ENCODE measurements around the gene NUTF2.
A peak's percentile ranks its signal among the peaks of the same experiment; 100 is the strongest.

The NUTF2 gene

DNA sequence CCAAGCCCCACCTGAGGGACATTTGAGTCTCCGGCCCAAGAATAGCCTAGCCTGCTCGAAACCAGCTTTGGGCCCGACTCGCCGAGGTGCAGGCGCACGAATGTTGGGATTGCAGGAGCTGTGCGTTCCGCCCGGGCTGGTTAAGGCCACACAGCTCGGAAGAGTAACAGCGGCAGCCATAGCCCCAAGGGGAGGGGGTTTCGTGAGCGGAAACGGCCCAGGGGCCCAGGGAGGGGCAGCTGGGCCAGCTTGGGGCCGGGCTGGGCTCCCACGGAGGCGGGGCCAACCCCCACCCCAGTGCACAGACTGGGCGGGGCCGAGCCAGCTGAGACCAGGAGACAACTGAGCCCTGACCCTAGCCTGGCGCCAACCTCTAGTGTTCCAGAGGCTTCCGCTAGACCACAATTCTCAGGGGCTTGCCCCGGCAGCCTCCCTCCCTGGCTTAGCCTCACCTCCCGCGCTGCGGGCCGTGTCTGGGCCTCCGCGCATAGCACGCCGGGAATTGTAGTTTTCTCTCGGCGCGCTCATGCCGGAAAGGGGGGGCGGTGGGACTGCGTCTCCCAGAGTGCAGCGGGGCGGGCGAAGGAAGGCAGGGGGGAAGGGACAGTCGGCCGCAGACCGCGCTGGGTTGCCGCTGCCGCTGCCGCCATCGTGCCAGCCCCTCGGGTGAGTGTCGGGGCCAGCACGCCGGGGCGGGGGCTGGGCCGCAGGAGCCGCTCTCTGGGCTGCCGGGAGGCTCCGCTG is at the start of gene NUTF2 (continued):
- TF ChIP-seq, protein P1, sequence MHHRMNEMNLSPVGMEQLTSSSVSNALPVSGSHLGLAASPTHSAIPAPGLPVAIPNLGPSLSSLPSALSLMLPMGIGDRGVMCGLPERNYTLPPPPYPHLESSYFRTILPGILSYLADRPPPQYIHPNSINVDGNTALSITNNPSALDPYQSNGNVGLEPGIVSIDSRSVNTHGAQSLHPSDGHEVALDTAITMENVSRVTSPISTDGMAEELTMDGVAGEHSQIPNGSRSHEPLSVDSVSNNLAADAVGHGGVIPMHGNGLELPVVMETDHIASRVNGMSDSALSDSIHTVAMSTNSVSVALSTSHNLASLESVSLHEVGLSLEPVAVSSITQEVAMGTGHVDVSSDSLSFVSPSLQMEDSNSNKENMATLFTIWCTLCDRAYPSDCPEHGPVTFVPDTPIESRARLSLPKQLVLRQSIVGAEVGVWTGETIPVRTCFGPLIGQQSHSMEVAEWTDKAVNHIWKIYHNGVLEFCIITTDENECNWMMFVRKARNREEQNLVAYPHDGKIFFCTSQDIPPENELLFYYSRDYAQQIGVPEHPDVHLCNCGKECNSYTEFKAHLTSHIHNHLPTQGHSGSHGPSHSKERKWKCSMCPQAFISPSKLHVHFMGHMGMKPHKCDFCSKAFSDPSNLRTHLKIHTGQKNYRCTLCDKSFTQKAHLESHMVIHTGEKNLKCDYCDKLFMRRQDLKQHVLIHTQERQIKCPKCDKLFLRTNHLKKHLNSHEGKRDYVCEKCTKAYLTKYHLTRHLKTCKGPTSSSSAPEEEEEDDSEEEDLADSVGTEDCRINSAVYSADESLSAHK (tag by site-specific recombination; IDR thresholded peaks at IDR 0.05), result peak; percentile 56
- peak; percentile 95 for TF ChIP-seq ZBTB48 (tag by site-specific recombination; IDR thresholded peaks at IDR 0.05)
- 0 out of 2 replicates have a peak, but pooled peaks have one; percentile 23 for TF ChIP-seq ZNF501 (tag by site-specific recombination; IDR thresholded peaks at IDR 0.05)
- TF ChIP-seq ZSCAN16 (tag by site-specific recombination; IDR thresholded peaks at IDR 0.05), result 0 out of 2 replicates have a peak, but pooled peaks have one; percentile 10
- TF ChIP-seq ZNF600 (tag by site-specific recombination; IDR thresholded peaks at IDR 0.05), result no peak
- TF ChIP-seq ZNF324 (tag by site-specific recombination; IDR thresholded peaks at IDR 0.05), result 0 out of 2 replicates have a peak, but pooled peaks have one; percentile 26
- TF ChIP-seq, protein P2, sequence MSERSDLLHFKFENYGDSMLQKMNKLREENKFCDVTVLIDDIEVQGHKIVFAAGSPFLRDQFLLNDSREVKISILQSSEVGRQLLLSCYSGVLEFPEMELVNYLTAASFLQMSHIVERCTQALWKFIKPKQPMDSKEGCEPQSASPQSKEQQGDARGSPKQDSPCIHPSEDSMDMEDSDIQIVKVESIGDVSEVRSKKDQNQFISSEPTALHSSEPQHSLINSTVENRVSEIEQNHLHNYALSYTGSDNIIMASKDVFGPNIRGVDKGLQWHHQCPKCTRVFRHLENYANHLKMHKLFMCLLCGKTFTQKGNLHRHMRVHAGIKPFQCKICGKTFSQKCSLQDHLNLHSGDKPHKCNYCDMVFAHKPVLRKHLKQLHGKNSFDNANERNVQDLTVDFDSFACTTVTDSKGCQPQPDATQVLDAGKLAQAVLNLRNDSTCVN (tag by site-specific recombination; optimal IDR thresholded peaks at IDR 0.05), result peak; percentile 88
- TF ChIP-seq, protein P3, sequence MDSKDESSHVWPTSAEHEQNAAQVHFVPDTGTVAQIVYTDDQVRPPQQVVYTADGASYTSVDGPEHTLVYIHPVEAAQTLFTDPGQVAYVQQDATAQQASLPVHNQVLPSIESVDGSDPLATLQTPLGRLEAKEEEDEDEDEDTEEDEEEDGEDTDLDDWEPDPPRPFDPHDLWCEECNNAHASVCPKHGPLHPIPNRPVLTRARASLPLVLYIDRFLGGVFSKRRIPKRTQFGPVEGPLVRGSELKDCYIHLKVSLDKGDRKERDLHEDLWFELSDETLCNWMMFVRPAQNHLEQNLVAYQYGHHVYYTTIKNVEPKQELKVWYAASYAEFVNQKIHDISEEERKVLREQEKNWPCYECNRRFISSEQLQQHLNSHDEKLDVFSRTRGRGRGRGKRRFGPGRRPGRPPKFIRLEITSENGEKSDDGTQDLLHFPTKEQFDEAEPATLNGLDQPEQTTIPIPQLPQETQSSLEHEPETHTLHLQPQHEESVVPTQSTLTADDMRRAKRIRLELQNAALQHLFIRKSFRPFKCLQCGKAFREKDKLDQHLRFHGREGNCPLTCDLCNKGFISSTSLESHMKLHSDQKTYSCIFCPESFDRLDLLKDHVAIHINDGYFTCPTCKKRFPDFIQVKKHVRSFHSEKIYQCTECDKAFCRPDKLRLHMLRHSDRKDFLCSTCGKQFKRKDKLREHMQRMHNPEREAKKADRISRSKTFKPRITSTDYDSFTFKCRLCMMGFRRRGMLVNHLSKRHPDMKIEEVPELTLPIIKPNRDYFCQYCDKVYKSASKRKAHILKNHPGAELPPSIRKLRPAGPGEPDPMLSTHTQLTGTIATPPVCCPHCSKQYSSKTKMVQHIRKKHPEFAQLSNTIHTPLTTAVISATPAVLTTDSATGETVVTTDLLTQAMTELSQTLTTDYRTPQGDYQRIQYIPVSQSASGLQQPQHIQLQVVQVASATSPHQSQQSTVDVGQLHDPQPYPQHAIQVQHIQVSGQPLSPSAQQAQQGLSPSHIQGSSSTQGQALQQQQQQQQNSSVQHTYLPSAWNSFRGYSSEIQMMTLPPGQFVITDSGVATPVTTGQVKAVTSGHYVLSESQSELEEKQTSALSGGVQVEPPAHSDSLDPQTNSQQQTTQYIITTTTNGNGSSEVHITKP (tag by site-specific recombination; IDR thresholded peaks at IDR 0.05), result peak; percentile 96
- TF ChIP-seq GLIS1 (tag by site-specific recombination; IDR thresholded peaks at IDR 0.05), result peak; percentile 96
- peak; percentile 36; the same call in 1 of the 2 replicates for TF ChIP-seq ZNF768 (tag by site-specific recombination; IDR thresholded peaks at IDR 0.05)
- no peak for TF ChIP-seq ZNF404 (tag by site-specific recombination; IDR thresholded peaks at IDR 0.05)
- TF ChIP-seq, protein P4, sequence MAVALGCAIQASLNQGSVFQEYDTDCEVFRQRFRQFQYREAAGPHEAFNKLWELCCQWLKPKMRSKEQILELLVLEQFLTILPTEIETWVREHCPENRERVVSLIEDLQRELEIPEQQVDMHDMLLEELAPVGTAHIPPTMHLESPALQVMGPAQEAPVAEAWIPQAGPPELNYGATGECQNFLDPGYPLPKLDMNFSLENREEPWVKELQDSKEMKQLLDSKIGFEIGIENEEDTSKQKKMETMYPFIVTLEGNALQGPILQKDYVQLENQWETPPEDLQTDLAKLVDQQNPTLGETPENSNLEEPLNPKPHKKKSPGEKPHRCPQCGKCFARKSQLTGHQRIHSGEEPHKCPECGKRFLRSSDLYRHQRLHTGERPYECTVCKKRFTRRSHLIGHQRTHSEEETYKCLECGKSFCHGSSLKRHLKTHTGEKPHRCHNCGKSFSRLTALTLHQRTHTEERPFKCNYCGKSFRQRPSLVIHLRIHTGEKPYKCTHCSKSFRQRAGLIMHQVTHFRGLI (tag by site-specific recombination; IDR thresholded peaks at IDR 0.05), result peak; percentile 85
- TF ChIP-seq, protein P5, sequence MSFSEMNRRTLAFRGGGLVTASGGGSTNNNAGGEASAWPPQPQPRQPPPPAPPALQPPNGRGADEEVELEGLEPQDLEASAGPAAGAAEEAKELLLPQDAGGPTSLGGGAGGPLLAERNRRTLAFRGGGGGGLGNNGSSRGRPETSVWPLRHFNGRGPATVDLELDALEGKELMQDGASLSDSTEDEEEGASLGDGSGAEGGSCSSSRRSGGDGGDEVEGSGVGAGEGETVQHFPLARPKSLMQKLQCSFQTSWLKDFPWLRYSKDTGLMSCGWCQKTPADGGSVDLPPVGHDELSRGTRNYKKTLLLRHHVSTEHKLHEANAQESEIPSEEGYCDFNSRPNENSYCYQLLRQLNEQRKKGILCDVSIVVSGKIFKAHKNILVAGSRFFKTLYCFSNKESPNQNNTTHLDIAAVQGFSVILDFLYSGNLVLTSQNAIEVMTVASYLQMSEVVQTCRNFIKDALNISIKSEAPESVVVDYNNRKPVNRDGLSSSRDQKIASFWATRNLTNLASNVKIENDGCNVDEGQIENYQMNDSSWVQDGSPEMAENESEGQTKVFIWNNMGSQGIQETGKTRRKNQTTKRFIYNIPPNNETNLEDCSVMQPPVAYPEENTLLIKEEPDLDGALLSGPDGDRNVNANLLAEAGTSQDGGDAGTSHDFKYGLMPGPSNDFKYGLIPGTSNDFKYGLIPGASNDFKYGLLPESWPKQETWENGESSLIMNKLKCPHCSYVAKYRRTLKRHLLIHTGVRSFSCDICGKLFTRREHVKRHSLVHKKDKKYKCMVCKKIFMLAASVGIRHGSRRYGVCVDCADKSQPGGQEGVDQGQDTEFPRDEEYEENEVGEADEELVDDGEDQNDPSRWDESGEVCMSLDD (tag by site-specific recombination; IDR thresholded peaks at IDR 0.05), result peak; percentile 79; the same call in 1 of the 2 replicates
- peak; percentile 60; the same call in 1 of the 2 replicates for TF ChIP-seq ZNF394 (tag by site-specific recombination; IDR thresholded peaks at IDR 0.05; ENCODE audit: borderline replicate concordance)
- TF ChIP-seq ZNF174 (tag by site-specific recombination; IDR thresholded peaks at IDR 0.05), result no peak
- peak; percentile 95 for TF ChIP-seq KLF16 (tag by site-specific recombination; IDR thresholded peaks at IDR 0.05)
- TF ChIP-seq ZXDB (tag by site-specific recombination; IDR thresholded peaks at IDR 0.05), result peak; percentile 99
- TF ChIP-seq ZEB2 (tag by site-specific recombination; IDR thresholded peaks at IDR 0.05), result peak; percentile 85
- peak; percentile 93 for TF ChIP-seq SP3 (tag by site-specific recombination; IDR thresholded peaks at IDR 0.05)
- peak; percentile 90 for TF ChIP-seq ZBTB20 (tag by site-specific recombination; IDR thresholded peaks at IDR 0.05)
- TF ChIP-seq ZNF366 (tag by site-specific recombination; conservative IDR thresholded peaks at IDR 0.05), result 0 out of 2 replicates have a peak, but pooled peaks have one; percentile 12
- TF ChIP-seq, protein P6, sequence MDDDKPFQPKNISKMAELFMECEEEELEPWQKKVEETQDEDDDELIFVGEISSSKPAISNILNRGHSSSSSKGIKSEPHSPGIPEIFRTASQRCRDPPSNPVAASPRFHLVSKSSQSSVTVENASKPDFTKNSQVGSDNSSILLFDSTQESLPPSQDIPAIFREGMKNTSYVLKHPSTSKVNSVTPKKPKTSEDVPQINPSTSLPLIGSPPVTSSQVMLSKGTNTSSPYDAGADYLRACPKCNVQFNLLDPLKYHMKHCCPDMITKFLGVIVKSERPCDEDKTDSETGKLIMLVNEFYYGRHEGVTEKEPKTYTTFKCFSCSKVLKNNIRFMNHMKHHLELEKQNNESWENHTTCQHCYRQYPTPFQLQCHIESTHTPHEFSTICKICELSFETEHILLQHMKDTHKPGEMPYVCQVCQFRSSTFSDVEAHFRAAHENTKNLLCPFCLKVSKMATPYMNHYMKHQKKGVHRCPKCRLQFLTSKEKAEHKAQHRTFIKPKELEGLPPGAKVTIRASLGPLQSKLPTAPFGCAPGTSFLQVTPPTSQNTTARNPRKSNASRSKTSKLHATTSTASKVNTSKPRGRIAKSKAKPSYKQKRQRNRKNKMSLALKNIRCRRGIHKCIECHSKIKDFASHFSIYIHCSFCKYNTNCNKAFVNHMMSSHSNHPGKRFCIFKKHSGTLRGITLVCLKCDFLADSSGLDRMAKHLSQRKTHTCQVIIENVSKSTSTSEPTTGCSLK (tag by site-specific recombination; IDR thresholded peaks at IDR 0.05), result no peak
- peak; percentile 65; the same call in 1 of the 2 replicates for TF ChIP-seq ZIC2 (tag by site-specific recombination; IDR thresholded peaks at IDR 0.05)
- TF ChIP-seq ZNF837 (tag by site-specific recombination; IDR thresholded peaks at IDR 0.05), result no peak
- TF ChIP-seq ZSCAN30 (tag by site-specific recombination; IDR thresholded peaks at IDR 0.05), result peak; percentile 36; the same call in 1 of the 2 replicates
